ENCODE measurements around the gene CPVL. TPM values are rescaled to one million over a fixed set of nuclear protein-coding genes. Genes with fewer than 3 reads are reported as not detected.

The CPVL gene
- total RNA-seq, 1 experiment from 2014 or later, result 26.9 TPM

DNA sequence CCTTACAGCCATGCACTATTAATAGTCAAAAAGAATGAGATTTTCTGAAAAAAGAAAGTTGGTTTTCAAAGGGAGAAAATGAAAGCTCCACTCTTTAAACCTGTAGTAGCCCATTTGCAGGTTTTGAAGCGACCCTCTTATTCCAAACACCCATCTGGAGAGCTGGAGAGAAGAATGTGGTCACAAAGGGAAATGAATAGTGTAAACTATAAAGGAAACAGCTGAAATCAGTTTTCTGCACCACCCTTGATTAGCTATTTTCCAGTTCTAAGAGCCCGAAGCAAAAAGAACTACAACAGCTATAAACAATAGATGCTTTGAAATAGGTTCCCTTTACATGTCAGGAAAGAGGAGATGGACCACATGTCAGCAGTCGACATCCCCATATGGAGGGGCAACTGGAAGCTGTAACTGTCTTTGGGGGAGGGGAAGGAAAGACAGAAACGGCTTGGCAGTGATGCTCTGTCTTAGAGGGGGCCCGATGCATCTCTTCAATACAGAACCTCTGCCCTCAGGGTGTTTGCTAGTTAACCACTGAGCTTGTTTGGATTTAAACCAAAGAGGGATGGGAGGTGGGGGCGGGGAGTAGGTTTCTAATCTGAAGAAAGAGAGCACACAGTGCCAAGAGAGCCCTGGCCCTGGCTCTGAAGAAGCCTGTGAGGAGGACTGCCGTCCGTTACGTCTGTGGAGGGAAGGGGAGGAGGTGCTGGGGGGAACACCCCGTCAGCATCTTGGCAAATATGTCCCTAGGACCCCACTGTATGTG lies 55.3 kb downstream of the CPVL start:
- H2BK120ac ChIP-seq (ENCODE audit: low read depth, low read length, poor library complexity, severe bottlenecking), result no peak overlapping the region
- H3K27ac Mint-ChIP-seq, result peak overlapping the region in 1 of 3 experiments; percentile 75; a peak in 2 of 7 replicates
- no peaks in the 10 kb centered on the region for H3K79me2 ChIP-seq (ENCODE audit: insufficient read depth, low read length)
- H3K27me3 Mint-ChIP-seq (ENCODE audit: low read depth), result no peaks in the 10 kb centered on the region; the same call in 1 of the 2 replicates
- no peak overlapping the region for H2BK5ac ChIP-seq (ENCODE audit: insufficient read length, low read length)
- no peak overlapping the region for H2AK5ac ChIP-seq (ENCODE audit: insufficient read length, low read length)
- no peak overlapping the region for H3K14ac ChIP-seq (ENCODE audit: insufficient read depth, low read length)
- no peak overlapping the region for H3K9ac ChIP-seq (ENCODE audit: extremely low read depth, insufficient read length, low read length)
- TF ChIP-seq, protein P1, sequence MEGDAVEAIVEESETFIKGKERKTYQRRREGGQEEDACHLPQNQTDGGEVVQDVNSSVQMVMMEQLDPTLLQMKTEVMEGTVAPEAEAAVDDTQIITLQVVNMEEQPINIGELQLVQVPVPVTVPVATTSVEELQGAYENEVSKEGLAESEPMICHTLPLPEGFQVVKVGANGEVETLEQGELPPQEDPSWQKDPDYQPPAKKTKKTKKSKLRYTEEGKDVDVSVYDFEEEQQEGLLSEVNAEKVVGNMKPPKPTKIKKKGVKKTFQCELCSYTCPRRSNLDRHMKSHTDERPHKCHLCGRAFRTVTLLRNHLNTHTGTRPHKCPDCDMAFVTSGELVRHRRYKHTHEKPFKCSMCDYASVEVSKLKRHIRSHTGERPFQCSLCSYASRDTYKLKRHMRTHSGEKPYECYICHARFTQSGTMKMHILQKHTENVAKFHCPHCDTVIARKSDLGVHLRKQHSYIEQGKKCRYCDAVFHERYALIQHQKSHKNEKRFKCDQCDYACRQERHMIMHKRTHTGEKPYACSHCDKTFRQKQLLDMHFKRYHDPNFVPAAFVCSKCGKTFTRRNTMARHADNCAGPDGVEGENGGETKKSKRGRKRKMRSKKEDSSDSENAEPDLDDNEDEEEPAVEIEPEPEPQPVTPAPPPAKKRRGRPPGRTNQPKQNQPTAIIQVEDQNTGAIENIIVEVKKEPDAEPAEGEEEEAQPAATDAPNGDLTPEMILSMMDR (conservative IDR thresholded peaks at IDR 0.05), result no peak
- H2BK15ac ChIP-seq (ENCODE audit: low read depth, low read length), result no peak overlapping the region
- H3K9me3 ChIP-seq (ENCODE audit: control insufficient read depth, low read depth, low read length), result no peaks in the 10 kb centered on the region
- H3K27me3 ChIP-seq (ENCODE audit: insufficient read depth, low read length), result no peaks in the 10 kb centered on the region
- no peak overlapping the region for H3K4me2 ChIP-seq (ENCODE audit: insufficient read depth, insufficient read length, low read length)
- H3T11ph ChIP-seq (ENCODE audit: low read length), result no peak overlapping the region
- no peak overlapping the region for H4K91ac ChIP-seq (ENCODE audit: insufficient read length, low read depth, low read length)
- no peaks in the 10 kb centered on the region for H4K20me1 ChIP-seq (ENCODE audit: control insufficient read depth, insufficient read depth, insufficient read length)
- H2AFZ ChIP-seq (ENCODE audit: low read length), result no peak overlapping the region
- H2BK20ac ChIP-seq (ENCODE audit: low read depth, low read length, poor library complexity, severe bottlenecking), result no peak overlapping the region
- no peak overlapping the region for H3K56ac ChIP-seq (ENCODE audit: insufficient read length, low read depth, low read length)
- no peaks in the 10 kb centered on the region for H3K36me3 Mint-ChIP-seq (ENCODE audit: insufficient read depth in 1 of 3, low read depth in 3 of 3)
- no peak overlapping the region for H4K5ac ChIP-seq (ENCODE audit: insufficient read length, low read depth, low read length)
- no peak overlapping the region for H3K4ac ChIP-seq (ENCODE audit: low read depth, low read length)
- no peaks in the 10 kb centered on the region for H3K4me1 ChIP-seq (ENCODE audit: insufficient read depth, low read length)
- no peak overlapping the region for H3K4me3 Mint-ChIP-seq
- WGBS (ENCODE audit: extremely low coverage, insufficient read length, low lambda C conversion rate), result no CpG with 5 or more reads among the region's 10 CpGs
- no peak overlapping the region for H3K27ac ChIP-seq (ENCODE audit: insufficient read length, low read depth, low read length)
- DNase-seq, result no peak
- H3K23me2 ChIP-seq (ENCODE audit: insufficient read length, low read depth, low read length, poor library complexity, severe bottlenecking), result no peaks in the 10 kb centered on the region
- H3K4me1 Mint-ChIP-seq, result peaks cover 12 to 20% of the 10 kb centered on the region in 2 experiments
- no peaks in the 10 kb centered on the region for H3K79me1 ChIP-seq (ENCODE audit: insufficient read depth, low read depth, low read length, poor library complexity, severe bottlenecking)
- no peak overlapping the region for H4K8ac ChIP-seq (replicated peaks; ENCODE audit: insufficient read length, low read depth, low read length)
- H2BK12ac ChIP-seq (ENCODE audit: insufficient read length, low read depth, low read length), result no peak overlapping the region
- no peak overlapping the region for H3K23ac ChIP-seq (ENCODE audit: insufficient read length, low read depth, low read length)
- no peak overlapping the region for H3K18ac ChIP-seq (ENCODE audit: insufficient read length, low read depth, low read length)
- no peaks in the 10 kb centered on the region for H3K9me3 Mint-ChIP-seq

Data from H9 (cell line).